ENCODE results near the gene IRF2BPL. TPM values are rescaled to one million over a fixed set of nuclear protein-coding genes. Genes with fewer than 3 reads are reported as not detected.

The IRF2BPL gene
- total and polyA plus RNA-seq, 2 of the 8 experiments (the other 6 are each of a cell fraction or from before 2014, with no cell fraction given): 18.8 to 57.0 TPM

- TF ChIP-seq RFX5 (IDR thresholded peaks at IDR 0.05; ENCODE audit: borderline replicate concordance, low read depth, low read length): no peak
- TF ChIP-seq CHD1 (IDR thresholded peaks at IDR 0.05; ENCODE audit: low read depth, low read length): no peak
- no peak for TF ChIP-seq GTF2F1 (IDR thresholded peaks at IDR 0.05; ENCODE audit: borderline replicate concordance, low read depth, low read length)
Observed at GRCh38 chr14:76996563-76997146, 31.9 kb downstream of the IRF2BPL start (continued).
